Measurements from ENCODE around the gene CA5A.

CA5A gene

GRCh38 chr16:87958632-87959031 is 22.3 kb upstream of the CA5A start:
- H3K4me3 ChIP-seq (ENCODE audit: low read length) = no peak overlapping the region
- peaks cover 90% of the 10 kb centered on the region for H3K79me2 ChIP-seq (ENCODE audit: low read length)
- TF ChIP-seq, protein P1, sequence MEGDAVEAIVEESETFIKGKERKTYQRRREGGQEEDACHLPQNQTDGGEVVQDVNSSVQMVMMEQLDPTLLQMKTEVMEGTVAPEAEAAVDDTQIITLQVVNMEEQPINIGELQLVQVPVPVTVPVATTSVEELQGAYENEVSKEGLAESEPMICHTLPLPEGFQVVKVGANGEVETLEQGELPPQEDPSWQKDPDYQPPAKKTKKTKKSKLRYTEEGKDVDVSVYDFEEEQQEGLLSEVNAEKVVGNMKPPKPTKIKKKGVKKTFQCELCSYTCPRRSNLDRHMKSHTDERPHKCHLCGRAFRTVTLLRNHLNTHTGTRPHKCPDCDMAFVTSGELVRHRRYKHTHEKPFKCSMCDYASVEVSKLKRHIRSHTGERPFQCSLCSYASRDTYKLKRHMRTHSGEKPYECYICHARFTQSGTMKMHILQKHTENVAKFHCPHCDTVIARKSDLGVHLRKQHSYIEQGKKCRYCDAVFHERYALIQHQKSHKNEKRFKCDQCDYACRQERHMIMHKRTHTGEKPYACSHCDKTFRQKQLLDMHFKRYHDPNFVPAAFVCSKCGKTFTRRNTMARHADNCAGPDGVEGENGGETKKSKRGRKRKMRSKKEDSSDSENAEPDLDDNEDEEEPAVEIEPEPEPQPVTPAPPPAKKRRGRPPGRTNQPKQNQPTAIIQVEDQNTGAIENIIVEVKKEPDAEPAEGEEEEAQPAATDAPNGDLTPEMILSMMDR (IDR thresholded peaks at IDR 0.05; ENCODE audit: low read depth, low read length) = no peak
- TF ChIP-seq EZH2phosphoT487 (IDR thresholded peaks at IDR 0.05; ENCODE audit: low read depth) = no peak
- peaks cover 8% of the 10 kb centered on the region for H3K36me3 ChIP-seq (replicated peaks; ENCODE audit: low read depth, low read length)
- no peak overlapping the region for H2AFZ ChIP-seq (ENCODE audit: low read depth, low read length)
- no peaks in the 10 kb centered on the region for H3K9me3 ChIP-seq (ENCODE audit: insufficient read depth, low read length)
- no peak overlapping the region for H3K27ac ChIP-seq (ENCODE audit: low read length)
- no peak overlapping the region for H3K9ac ChIP-seq (ENCODE audit: low read length)
- H3K4me2 ChIP-seq (ENCODE audit: low read length) = no peak overlapping the region
- H3K4me1 ChIP-seq (ENCODE audit: low read length) = peaks cover 16% of the 10 kb centered on the region
- H3K27me3 ChIP-seq (ENCODE audit: low read depth, low read length) = no peaks in the 10 kb centered on the region
- peaks cover 16% of the 10 kb centered on the region; the same call in 1 of the 2 replicates for H4K20me1 ChIP-seq (ENCODE audit: insufficient read depth, low read length)

DNA sequence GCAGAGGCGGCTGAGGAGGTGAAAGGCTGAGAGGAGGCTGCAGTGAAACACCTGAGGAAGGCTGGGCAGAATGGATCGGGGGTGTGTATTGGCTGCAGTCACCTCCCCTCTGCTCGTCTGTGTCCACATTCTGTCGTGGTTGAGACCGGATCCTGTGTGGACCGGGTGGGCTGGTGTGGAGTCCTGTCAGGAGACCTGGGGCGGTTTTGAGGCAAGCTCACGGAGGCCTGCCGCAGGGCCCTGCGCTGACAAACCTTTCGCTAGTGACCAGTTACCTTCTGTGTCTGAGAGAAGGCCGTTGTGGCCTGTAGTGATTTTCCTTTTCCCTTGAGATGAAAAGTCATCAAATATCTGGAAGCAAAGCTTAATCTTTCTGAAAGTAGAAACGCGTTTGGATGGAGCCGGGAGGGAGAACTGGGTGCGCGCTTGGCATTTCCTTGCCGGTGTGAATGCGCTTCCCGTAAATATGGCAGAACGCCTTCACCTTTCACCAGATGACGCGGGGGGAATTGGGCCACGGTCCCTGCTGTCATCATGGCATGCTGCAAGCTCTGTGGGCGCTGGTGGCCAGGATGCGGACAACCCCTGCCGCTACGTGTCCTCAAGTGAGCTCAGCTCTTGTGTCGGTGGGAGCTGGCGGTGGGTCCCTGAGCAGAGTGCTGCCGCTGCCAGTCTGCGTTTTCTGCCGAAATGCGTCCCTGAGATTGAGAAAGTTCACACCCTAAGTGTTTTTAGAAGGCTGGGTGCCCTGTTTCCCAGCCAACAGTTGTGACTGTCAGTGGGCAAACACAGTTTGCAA is 21.2 kb upstream of the CA5A start:
- Histone ChIP-seq H3K4me3 (ENCODE audit: low read length) (no peak overlapping the region), H3K4me2 (ENCODE audit: low read length) (no peak overlapping the region), H3K27ac (ENCODE audit: low read length) (no peak overlapping the region), H3K9me3 (ENCODE audit: insufficient read depth, low read length) (no peaks in the 10 kb centered on the region), H3K9ac (ENCODE audit: low read length) (no peak overlapping the region), H3K79me2 (ENCODE audit: low read length) (peaks cover 91% of the 10 kb centered on the region), H3K36me3 (replicated peaks; ENCODE audit: low read depth, low read length) (peaks cover 8% of the 10 kb centered on the region), H3K27me3 (ENCODE audit: low read depth, low read length) (no peaks in the 10 kb centered on the region), H4K20me1 (ENCODE audit: insufficient read depth, low read length) (peaks cover 16% of the 10 kb centered on the region; the same call in 1 of the 2 replicates), H3K4me1 (ENCODE audit: low read length) (peaks cover 21% of the 10 kb centered on the region), H2AFZ (ENCODE audit: low read depth, low read length) (no peak overlapping the region)
- no peak for TF ChIP-seq EZH2phosphoT487 (IDR thresholded peaks at IDR 0.05; ENCODE audit: low read depth)
- TF ChIP-seq, protein P1 (IDR thresholded peaks at IDR 0.05; ENCODE audit: low read depth, low read length) = no peak

- Histone ChIP-seq H4K20me1 (ENCODE audit: insufficient read depth, low read length) (peaks cover 16% of the 10 kb centered on the region; the same call in 1 of the 2 replicates), H2AFZ (ENCODE audit: low read depth, low read length) (no peak overlapping the region), H3K4me1 (ENCODE audit: low read length) (peaks cover 24% of the 10 kb centered on the region), H3K4me3 (ENCODE audit: low read length) (peak overlapping the region; percentile 1; the same call in 1 of the 2 replicates), H3K27ac (ENCODE audit: low read length) (peak overlapping the region; percentile 70), H3K79me2 (ENCODE audit: low read length) (peaks cover 95% of the 10 kb centered on the region), H3K36me3 (replicated peaks; ENCODE audit: low read depth, low read length) (peaks cover 8% of the 10 kb centered on the region), H3K27me3 (ENCODE audit: low read depth, low read length) (no peaks in the 10 kb centered on the region), H3K9me3 (ENCODE audit: insufficient read depth, low read length) (no peaks in the 10 kb centered on the region), H3K9ac (ENCODE audit: low read length) (peak overlapping the region; percentile 7; the same call in 1 of the 2 replicates), H3K4me2 (ENCODE audit: low read length) (peak overlapping the region; percentile 40)
- TF ChIP-seq, protein P1 (IDR thresholded peaks at IDR 0.05; ENCODE audit: low read depth, low read length) = peak; percentile 37
- TF ChIP-seq EZH2phosphoT487 (IDR thresholded peaks at IDR 0.05; ENCODE audit: low read depth) = no peak
Measured at GRCh38 chr16:87956365-87957231, 20.3 kb upstream of the CA5A start.

- H4K20me1 ChIP-seq (ENCODE audit: insufficient read depth, low read length) = peaks cover 15% of the 10 kb centered on the region; the same call in 1 of the 2 replicates
- peak overlapping the region; percentile 70 for H3K27ac ChIP-seq (ENCODE audit: low read length)
- peak overlapping the region; percentile 40 for H3K4me2 ChIP-seq (ENCODE audit: low read length)
- H3K27me3 ChIP-seq (ENCODE audit: low read depth, low read length) = no peaks in the 10 kb centered on the region
- H2AFZ ChIP-seq (ENCODE audit: low read depth, low read length) = no peak overlapping the region
- H3K79me2 ChIP-seq (ENCODE audit: low read length) = peaks cover 91% of the 10 kb centered on the region
- no peaks in the 10 kb centered on the region for H3K9me3 ChIP-seq (ENCODE audit: insufficient read depth, low read length)
- peaks cover 8% of the 10 kb centered on the region for H3K36me3 ChIP-seq (replicated peaks; ENCODE audit: low read depth, low read length)
- TF ChIP-seq EZH2phosphoT487 (IDR thresholded peaks at IDR 0.05; ENCODE audit: low read depth) = no peak
- TF ChIP-seq, protein P1 (IDR thresholded peaks at IDR 0.05; ENCODE audit: low read depth, low read length) = no peak
- peak overlapping the region; percentile 7; the same call in 1 of the 2 replicates for H3K9ac ChIP-seq (ENCODE audit: low read length)
- H3K4me3 ChIP-seq (ENCODE audit: low read length) = peak overlapping the region; percentile 1; the same call in 1 of the 2 replicates
- peaks cover 24% of the 10 kb centered on the region for H3K4me1 ChIP-seq (ENCODE audit: low read length)
Measured at GRCh38 chr16:87956098-87956364, 19.7 kb upstream of the CA5A start.

Data from OCI-LY3 (cell line).